ENCODE data around the gene HJV. TPM values are rescaled to one million over a fixed set of nuclear protein-coding genes. Genes with fewer than 3 reads are reported as not detected.
"Not testable (repeated sequence)": the region's sequence is repeated elsewhere in the genome, so short reads cannot be mapped to it uniquely, and the experiment has no call there.

The HJV gene
- total RNA-seq, 1 donor from 2014 or later = not detected

- Mint-ChIP-seq H3K27me3 (ENCODE audit: low read depth, unreplicated experiment) (no peaks in the 10 kb centered on the region), H3K36me3 (ENCODE audit: low read depth, unreplicated experiment) (no peaks in the 10 kb centered on the region), H3K4me1 (ENCODE audit: low read depth, unreplicated experiment) (no peaks in the 10 kb centered on the region), H3K9me3 (ENCODE audit: unreplicated experiment) (no peaks in the 10 kb centered on the region), H3K4me3 (ENCODE audit: unreplicated experiment) (no peak overlapping the region), H3K27ac (ENCODE audit: unreplicated experiment) (no peak overlapping the region)
- Histone ChIP-seq H4K20me1 (ENCODE audit: insufficient read depth, low read length) (no peaks in the 10 kb centered on the region), H2AFZ (ENCODE audit: low read depth, low read length) (no peak overlapping the region), H3K4me3 (ENCODE audit: insufficient read depth, low read depth, low read length) (no peak overlapping the region), H3K27ac (ENCODE audit: low read depth, low read length) (no peak overlapping the region), H3K4me2 (ENCODE audit: low read length) (no peak overlapping the region), H3K9me3 (ENCODE audit: insufficient read depth, low read depth, low read length) (no peaks in the 10 kb centered on the region), H3K27me3 (ENCODE audit: insufficient read depth, low read length) (no peaks in the 10 kb centered on the region), H3K9ac (ENCODE audit: low read length) (no peak overlapping the region), H3K4me1 (ENCODE audit: insufficient read depth, low read length) (no peaks in the 10 kb centered on the region), H3K36me3 (ENCODE audit: insufficient read depth, low read length) (no peaks in the 10 kb centered on the region), H3K79me2 (ENCODE audit: insufficient read depth, low read length) (no peaks in the 10 kb centered on the region)
- FAIRE-seq (no peak), DNase-seq (ENCODE audit: low read depth) (no peak)
- TF ChIP-seq CTCF (IDR thresholded peaks at IDR 0.05; ENCODE audit: insufficient read depth, low read depth, low read length) (no peak), EZH2 (IDR thresholded peaks at IDR 0.05; ENCODE audit: insufficient read depth, low read length) (no peak)
Observed at GRCh38 chr1:146031476-146031875, 9.9 kb upstream of the HJV start.

GRCh38 chr1:146029117-146029516 lies 7.6 kb upstream of the HJV start:
- no peak overlapping the region for H3K27ac Mint-ChIP-seq (ENCODE audit: unreplicated experiment)
- no peaks in the 10 kb centered on the region for H3K36me3 Mint-ChIP-seq (ENCODE audit: low read depth, unreplicated experiment)
- FAIRE-seq = no peak
- no peaks in the 10 kb centered on the region for H3K36me3 ChIP-seq (ENCODE audit: insufficient read depth, low read length)
- no peaks in the 10 kb centered on the region for H3K4me1 Mint-ChIP-seq (ENCODE audit: low read depth, unreplicated experiment)
- H3K4me2 ChIP-seq (ENCODE audit: low read length) = no peak overlapping the region
- H3K4me1 ChIP-seq (ENCODE audit: insufficient read depth, low read length) = no peaks in the 10 kb centered on the region
- no peak overlapping the region for H3K27ac ChIP-seq (ENCODE audit: low read depth, low read length)
- H3K79me2 ChIP-seq (ENCODE audit: insufficient read depth, low read length) = no peaks in the 10 kb centered on the region
- no peak overlapping the region for H3K9ac ChIP-seq (ENCODE audit: low read length)
- H2AFZ ChIP-seq (ENCODE audit: low read depth, low read length) = no peak overlapping the region
- H3K4me3 Mint-ChIP-seq (ENCODE audit: unreplicated experiment) = no peak overlapping the region
- H4K20me1 ChIP-seq (ENCODE audit: insufficient read depth, low read length) = no peaks in the 10 kb centered on the region
- no peak overlapping the region for H3K4me3 ChIP-seq (ENCODE audit: insufficient read depth, low read depth, low read length)
- H3K9me3 ChIP-seq (ENCODE audit: insufficient read depth, low read depth, low read length) = no peaks in the 10 kb centered on the region
- no peaks in the 10 kb centered on the region for H3K27me3 ChIP-seq (ENCODE audit: insufficient read depth, low read length)
- H3K27me3 Mint-ChIP-seq (ENCODE audit: low read depth, unreplicated experiment) = no peaks in the 10 kb centered on the region
- H3K9me3 Mint-ChIP-seq (ENCODE audit: unreplicated experiment) = no peaks in the 10 kb centered on the region
- no peak for DNase-seq (ENCODE audit: low read depth)
- TF ChIP-seq EZH2 (IDR thresholded peaks at IDR 0.05; ENCODE audit: insufficient read depth, low read length) (no peak), CTCF (IDR thresholded peaks at IDR 0.05; ENCODE audit: insufficient read depth, low read depth, low read length) (no peak)

- not testable (repeated sequence) for H4K20me1 ChIP-seq (ENCODE audit: insufficient read depth, low read length); H3K27me3 Mint-ChIP-seq (ENCODE audit: low read depth, unreplicated experiment); H3K36me3 Mint-ChIP-seq (ENCODE audit: low read depth, unreplicated experiment); H3K27me3 ChIP-seq (ENCODE audit: insufficient read depth, low read length); H2AFZ ChIP-seq (ENCODE audit: low read depth, low read length); H3K4me1 ChIP-seq (ENCODE audit: insufficient read depth, low read length); H3K4me2 ChIP-seq (ENCODE audit: low read length); DNase-seq (ENCODE audit: low read depth); H3K27ac ChIP-seq (ENCODE audit: low read depth, low read length); H3K4me3 ChIP-seq (ENCODE audit: insufficient read depth, low read depth, low read length); H3K9ac ChIP-seq (ENCODE audit: low read length); H3K9me3 ChIP-seq (ENCODE audit: insufficient read depth, low read depth, low read length); H3K36me3 ChIP-seq (ENCODE audit: insufficient read depth, low read length); H3K9me3 Mint-ChIP-seq (ENCODE audit: unreplicated experiment); H3K27ac Mint-ChIP-seq (ENCODE audit: unreplicated experiment); FAIRE-seq; H3K79me2 ChIP-seq (ENCODE audit: insufficient read depth, low read length); H3K4me3 Mint-ChIP-seq (ENCODE audit: unreplicated experiment); H3K4me1 Mint-ChIP-seq (ENCODE audit: low read depth, unreplicated experiment)
Observed at GRCh38 chr1:146026650-146027049, 5.1 kb upstream of the HJV start.

- FAIRE-seq; H3K9me3 Mint-ChIP-seq (ENCODE audit: unreplicated experiment); H3K27me3 ChIP-seq (ENCODE audit: insufficient read depth, low read length); H3K9me3 ChIP-seq (ENCODE audit: insufficient read depth, low read depth, low read length); H2AFZ ChIP-seq (ENCODE audit: low read depth, low read length); H3K27ac Mint-ChIP-seq (ENCODE audit: unreplicated experiment); H3K27me3 Mint-ChIP-seq (ENCODE audit: low read depth, unreplicated experiment); H3K79me2 ChIP-seq (ENCODE audit: insufficient read depth, low read length); H3K36me3 Mint-ChIP-seq (ENCODE audit: low read depth, unreplicated experiment); H3K4me3 Mint-ChIP-seq (ENCODE audit: unreplicated experiment); H3K9ac ChIP-seq (ENCODE audit: low read length); H3K4me3 ChIP-seq (ENCODE audit: insufficient read depth, low read depth, low read length); H3K4me1 ChIP-seq (ENCODE audit: insufficient read depth, low read length); H3K4me2 ChIP-seq (ENCODE audit: low read length); H4K20me1 ChIP-seq (ENCODE audit: insufficient read depth, low read length); H3K4me1 Mint-ChIP-seq (ENCODE audit: low read depth, unreplicated experiment); H3K36me3 ChIP-seq (ENCODE audit: insufficient read depth, low read length); DNase-seq (ENCODE audit: low read depth); H3K27ac ChIP-seq (ENCODE audit: low read depth, low read length): not testable (repeated sequence)
Observed at GRCh38 chr1:146025787-146026495, 4.4 kb upstream of the HJV start.

Measured in astrocyte (in vitro differentiated cells and primary cell).